Activated naive CD8-positive, alpha-beta T cell treated with anti-CD3 and anti-CD28 coated beads, Interleukin-2, amount 50 U/mL, for 24 hours (primary cell): Measurements from ENCODE around the gene TF.

Experiments used
- ATAC-seq: fragments of 150-1000 bp; cut with Tn5 transposase; one replicate; pipeline ENCODE4 v1.10.0; 2021
- DNase-seq: peaks from one replicate; pipeline ENCODE4 v3.0.0; 2021
- H3K27ac Mint-ChIP-seq: one replicate; pipeline ENCODE4 v1.8.0; 2021; ENCODE audit warnings: mild to moderate bottlenecking, mixed read lengths
- H3K27me3 Mint-ChIP-seq: one replicate; pipeline ENCODE4 v1.8.0; 2021; ENCODE audit warnings: mixed read lengths
- H3K36me3 Mint-ChIP-seq: one replicate; pipeline ENCODE4 v1.8.0; 2021; ENCODE audit warnings: low read depth, mixed read lengths
- H3K4me1 Mint-ChIP-seq: one replicate; pipeline ENCODE4 v1.8.0; 2021; ENCODE audit warnings: mixed read lengths
- H3K4me3 Mint-ChIP-seq: one replicate; pipeline ENCODE4 v1.8.0; 2021; ENCODE audit warnings: mild to moderate bottlenecking, moderate library complexity, mixed read lengths
- H3K9me3 Mint-ChIP-seq: one replicate; pipeline ENCODE4 v1.8.0; 2021; ENCODE audit warnings: mixed read lengths

TF gene

DNA sequence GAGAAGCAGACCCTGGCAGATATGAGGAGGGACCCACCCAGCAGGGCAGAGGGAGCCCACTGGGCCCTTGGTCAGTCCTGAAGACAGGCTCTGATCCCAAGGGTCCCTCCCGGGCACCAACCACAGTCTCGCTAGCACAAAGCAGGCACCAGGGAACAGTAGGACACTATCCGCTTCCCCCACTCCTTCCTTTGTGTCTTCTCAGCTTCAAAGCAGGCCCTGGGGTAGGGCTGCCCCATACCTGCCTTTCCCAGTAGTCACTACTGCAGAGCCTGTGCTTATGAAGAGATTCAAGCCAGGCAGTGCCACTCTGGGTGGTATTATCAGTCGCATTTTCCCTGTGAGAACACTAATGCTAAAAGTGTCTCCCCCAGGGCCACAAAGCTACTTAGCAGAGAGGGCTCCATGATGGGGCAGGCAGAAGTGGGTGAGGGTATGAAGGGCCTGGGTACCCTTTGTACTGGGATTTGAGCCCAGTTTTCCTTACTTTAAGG lies 92.2 kb downstream of the TF start:
- H3K27me3 Mint-ChIP-seq = no peaks in the 10 kb centered on the region
- ATAC-seq (no peak), DNase-seq (no peak)
- H3K4me3 Mint-ChIP-seq = no peak overlapping the region
- no peak overlapping the region for H3K27ac Mint-ChIP-seq
- H3K36me3 Mint-ChIP-seq = no peaks in the 10 kb centered on the region
- no peaks in the 10 kb centered on the region for H3K4me1 Mint-ChIP-seq
- H3K9me3 Mint-ChIP-seq = no peaks in the 10 kb centered on the region

DNA sequence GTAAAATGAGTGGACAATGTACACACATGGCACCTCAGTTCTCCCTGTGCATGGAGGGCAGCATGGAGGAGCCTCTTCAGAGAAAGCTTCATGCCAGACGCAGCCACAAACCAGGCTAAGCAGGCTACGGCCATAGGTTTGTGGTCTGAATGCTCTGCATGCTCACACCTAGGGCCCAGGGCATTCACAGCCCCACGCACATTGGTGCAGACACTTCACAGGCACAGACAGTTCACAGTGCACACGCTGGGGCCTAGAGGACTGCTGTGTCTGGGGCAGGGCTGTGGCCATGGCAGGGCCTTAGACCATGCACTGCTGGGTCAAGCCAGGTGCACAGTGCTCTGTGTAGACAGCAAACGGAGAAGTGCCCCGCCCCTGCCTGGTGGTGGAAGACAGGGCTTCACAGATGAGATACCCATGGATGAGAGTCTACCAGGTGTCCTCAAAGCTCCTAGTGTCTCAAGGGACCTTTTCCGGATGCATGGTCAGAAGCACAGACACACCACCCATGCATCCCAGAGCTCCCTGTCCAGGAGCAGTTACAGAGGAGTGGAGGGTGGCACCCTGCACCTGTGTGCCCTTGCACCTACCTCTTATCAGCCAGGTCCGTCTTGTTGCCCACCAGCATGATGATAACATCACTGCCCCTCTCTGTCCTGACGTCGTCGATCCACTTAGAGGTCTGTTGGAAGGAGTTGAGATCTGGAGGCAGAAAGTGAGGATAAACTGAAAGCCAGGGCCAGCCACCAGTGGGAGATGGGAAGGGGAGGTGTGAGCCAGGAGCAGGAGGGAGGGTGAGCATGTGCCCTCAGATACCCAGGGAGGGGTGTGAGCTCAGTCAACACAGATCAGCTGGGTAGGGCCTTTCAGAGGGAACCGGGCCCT lies 93.0 kb downstream of the TF start:
- peaks cover under 1% of the 10 kb centered on the region for H3K27me3 Mint-ChIP-seq
- H3K9me3 Mint-ChIP-seq = no peaks in the 10 kb centered on the region
- no peak overlapping the region for H3K4me3 Mint-ChIP-seq
- no peak overlapping the region for H3K27ac Mint-ChIP-seq
- H3K4me1 Mint-ChIP-seq = no peaks in the 10 kb centered on the region
- DNase-seq (no peak), ATAC-seq (no peak)
- H3K36me3 Mint-ChIP-seq = no peaks in the 10 kb centered on the region

DNA sequence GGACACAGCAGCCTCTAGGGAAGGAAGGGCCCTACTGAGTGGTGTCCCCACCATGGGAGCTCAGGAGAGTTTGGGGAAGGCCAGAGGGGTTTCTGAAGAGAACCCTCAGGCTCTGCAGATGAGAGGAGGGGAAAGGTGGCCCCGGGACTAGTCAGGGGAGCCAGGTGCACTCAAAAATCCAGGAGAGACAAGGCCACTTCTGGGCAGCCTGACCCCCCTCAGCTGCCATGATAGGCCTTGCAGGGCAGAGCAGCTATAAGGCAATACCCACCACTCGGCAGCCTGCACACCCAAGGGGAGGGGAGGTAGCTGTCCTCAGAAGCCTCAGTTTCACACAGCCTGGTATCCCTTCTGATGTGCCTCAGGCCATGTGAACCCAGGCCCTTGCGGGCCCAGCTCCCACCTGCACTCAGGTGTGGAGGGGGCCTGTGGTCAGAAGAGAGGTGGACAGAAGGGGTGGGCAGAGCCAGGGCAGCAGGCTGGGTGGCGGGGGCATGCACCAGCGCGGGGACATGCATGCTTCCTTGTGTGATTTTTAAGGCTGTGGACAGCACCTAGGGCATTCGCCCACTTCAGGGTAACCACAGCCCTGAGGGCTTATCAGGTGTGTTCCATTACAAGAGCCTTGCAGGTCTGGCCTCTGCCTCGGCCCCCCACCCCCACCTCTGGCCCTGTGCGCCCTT lies 94.0 kb downstream of the TF start:
- H3K9me3 Mint-ChIP-seq = no peaks in the 10 kb centered on the region
- no peaks in the 10 kb centered on the region for H3K36me3 Mint-ChIP-seq
- no peak for DNase-seq
- H3K4me1 Mint-ChIP-seq = no peaks in the 10 kb centered on the region
- H3K27me3 Mint-ChIP-seq = peaks cover 2% of the 10 kb centered on the region
- ATAC-seq = no peak
- H3K4me3 Mint-ChIP-seq = no peak overlapping the region
- H3K27ac Mint-ChIP-seq = no peak overlapping the region

DNA sequence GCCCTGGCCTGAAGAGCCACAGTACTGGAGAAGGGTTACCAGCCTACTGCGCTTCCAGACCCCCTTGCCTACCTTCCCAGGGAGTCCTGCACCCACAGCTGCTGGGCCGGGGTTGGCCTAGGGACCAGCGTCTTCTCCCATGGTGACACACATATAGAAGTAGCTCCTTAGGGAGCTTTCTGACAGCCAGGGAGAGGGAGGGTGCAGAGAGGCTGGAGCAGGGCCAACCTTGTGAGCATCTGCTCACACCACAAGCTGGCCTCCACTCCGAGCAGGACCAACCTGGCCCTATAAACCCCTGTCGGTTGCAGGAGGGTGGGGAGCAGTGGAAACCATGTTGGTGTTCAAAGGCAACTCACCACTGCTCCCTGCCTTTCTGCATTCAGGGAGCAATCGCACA lies 94.6 kb downstream of the TF start:
- H3K36me3 Mint-ChIP-seq = no peaks in the 10 kb centered on the region
- H3K27me3 Mint-ChIP-seq = peaks cover 2% of the 10 kb centered on the region
- no peaks in the 10 kb centered on the region for H3K4me1 Mint-ChIP-seq
- DNase-seq (no peak), ATAC-seq (no peak)
- H3K4me3 Mint-ChIP-seq = no peak overlapping the region
- H3K9me3 Mint-ChIP-seq = no peaks in the 10 kb centered on the region
- H3K27ac Mint-ChIP-seq = no peak overlapping the region

DNA sequence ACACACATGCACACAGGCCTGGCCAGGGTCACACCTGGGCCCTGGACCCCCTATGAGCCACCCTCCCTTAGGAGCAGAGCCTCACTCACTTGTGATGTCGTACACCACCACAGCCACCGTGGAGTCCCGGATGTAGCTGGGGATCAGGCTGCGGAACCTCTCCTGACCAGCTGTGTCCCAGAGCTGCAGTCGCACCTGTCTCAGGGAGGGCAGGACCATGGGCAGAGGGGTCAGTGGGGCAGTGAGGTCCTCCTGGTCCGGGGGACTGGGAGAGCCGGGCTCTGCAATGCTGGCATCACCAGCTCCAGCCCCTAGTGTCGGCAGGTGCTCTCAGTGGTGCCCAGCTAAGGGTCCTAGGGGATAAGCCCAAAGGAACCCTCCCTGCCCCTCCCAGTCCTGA lies 95.0 kb downstream of the TF start:
- H3K4me3 Mint-ChIP-seq = no peak overlapping the region
- H3K4me1 Mint-ChIP-seq = no peaks in the 10 kb centered on the region
- H3K36me3 Mint-ChIP-seq = no peaks in the 10 kb centered on the region
- peaks cover 2% of the 10 kb centered on the region for H3K27me3 Mint-ChIP-seq
- no peak overlapping the region for H3K27ac Mint-ChIP-seq
- ATAC-seq (no peak), DNase-seq (no peak)
- no peaks in the 10 kb centered on the region for H3K9me3 Mint-ChIP-seq

DNA sequence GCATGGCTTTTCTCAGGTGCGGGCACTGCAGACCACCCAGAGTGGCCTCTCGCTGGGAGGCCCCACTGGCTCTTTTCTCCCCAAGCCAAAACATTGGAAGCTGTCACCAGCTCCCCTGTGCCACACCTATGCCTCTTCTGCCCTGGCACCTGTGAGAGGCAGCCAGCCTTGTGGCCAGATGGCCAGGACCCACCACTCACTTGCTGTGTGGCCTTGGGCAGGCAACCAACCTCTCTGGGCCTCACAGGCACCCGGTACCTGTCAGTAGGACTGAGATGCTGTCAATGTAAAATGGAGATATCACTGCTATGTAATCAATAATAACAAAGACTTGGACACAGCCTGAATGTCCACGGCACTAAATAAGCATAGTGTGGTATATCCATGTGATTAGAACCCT lies 96.0 kb downstream of the TF start:
- no peaks in the 10 kb centered on the region for H3K4me1 Mint-ChIP-seq
- no peaks in the 10 kb centered on the region for H3K36me3 Mint-ChIP-seq
- DNase-seq (no peak), ATAC-seq (no peak)
- H3K4me3 Mint-ChIP-seq = no peak overlapping the region
- peaks cover 2% of the 10 kb centered on the region for H3K27me3 Mint-ChIP-seq
- H3K9me3 Mint-ChIP-seq = no peaks in the 10 kb centered on the region
- H3K27ac Mint-ChIP-seq = no peak overlapping the region

DNA sequence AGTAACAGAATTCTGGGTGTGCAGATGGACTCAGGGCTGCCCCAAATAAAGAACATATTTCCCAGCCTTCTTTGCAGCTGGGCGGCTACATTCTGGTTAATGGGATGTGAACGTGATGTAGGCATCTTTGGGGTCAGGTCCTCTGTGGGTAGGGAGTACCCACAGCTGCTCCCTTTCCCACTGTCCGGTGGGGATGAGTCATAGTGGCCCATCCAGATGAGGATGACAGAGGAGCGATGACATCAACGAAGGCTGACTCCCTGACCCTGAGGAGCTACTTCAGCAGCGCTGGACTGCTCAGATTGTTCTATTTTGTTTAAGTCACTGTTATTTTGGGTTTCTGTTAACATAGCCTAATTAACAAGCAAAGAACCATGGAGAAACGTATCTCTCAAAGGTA lies 97.4 kb downstream of the TF start:
- H3K27me3 Mint-ChIP-seq = peaks cover 2% of the 10 kb centered on the region
- no peak overlapping the region for H3K27ac Mint-ChIP-seq
- H3K4me1 Mint-ChIP-seq = no peaks in the 10 kb centered on the region
- H3K36me3 Mint-ChIP-seq = no peaks in the 10 kb centered on the region
- H3K9me3 Mint-ChIP-seq = no peaks in the 10 kb centered on the region
- H3K4me3 Mint-ChIP-seq = no peak overlapping the region
- ATAC-seq (no peak), DNase-seq (no peak)

DNA sequence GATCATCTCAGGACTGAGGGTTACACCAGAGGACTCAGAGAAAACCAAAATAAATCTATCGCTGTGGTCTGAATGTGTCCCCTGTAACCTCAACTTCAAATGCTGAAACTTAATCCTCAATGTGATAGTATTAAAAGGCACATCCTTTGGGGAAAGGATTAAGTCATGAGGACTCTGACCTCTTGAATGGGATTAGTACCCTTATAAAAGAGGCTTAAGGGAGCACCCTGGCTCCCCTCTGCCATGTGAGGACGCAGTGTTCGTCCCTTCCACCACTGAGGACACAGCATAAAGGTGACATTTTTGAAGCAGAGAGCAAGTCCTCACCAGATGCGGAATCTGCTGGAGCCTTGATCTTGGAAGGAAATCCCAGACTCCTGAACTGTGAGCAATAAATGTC lies 98.9 kb downstream of the TF start:
- H3K9me3 Mint-ChIP-seq = no peaks in the 10 kb centered on the region
- H3K36me3 Mint-ChIP-seq = no peaks in the 10 kb centered on the region
- H3K27ac Mint-ChIP-seq = no peak overlapping the region
- H3K27me3 Mint-ChIP-seq = peaks cover 2% of the 10 kb centered on the region
- H3K4me1 Mint-ChIP-seq = no peaks in the 10 kb centered on the region
- H3K4me3 Mint-ChIP-seq = no peak overlapping the region
- ATAC-seq = no peak
- no peak for DNase-seq
